ENCODE results near the gene NES.

NES gene

DNA sequence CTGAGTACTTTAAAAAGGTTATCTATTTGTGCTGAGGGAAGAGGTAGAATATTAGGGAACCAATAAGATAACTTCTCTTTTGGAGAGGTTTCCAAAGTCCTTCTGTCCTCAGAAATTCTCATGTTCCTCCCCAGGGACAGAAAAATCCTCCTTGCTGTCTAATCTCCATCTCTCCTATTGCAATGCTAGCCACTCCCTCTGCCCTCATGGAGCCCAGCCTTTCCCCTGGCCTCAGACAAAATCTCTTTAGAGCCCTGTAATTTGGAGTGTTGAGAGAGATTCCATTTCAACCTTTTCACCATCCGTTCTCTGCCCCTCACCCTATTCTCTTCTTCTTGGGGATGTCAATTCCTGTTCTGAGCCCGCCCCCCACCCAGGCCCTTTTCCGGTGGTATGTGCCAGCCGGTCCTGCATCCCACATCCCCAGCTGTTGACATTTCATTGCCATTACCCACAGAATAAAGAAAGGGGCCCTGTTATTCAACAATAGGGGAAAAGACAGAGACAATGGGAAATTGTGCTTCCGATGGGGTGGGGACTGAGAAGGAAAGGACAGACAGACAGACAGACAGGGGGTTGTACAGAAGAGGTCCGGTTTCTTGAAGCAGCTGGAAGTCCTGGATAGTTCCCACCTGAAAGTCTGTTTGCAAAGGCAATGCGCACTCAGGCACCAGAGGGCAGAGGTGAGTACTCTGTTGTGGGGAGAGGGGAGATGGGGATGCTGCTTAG, 58.2 kb downstream of the NES start, which contains the start of gene HAPLN2:
Gene HAPLN2, plus strand, starts transcription at position 563 of the 729 bp plus-strand sequence. CDS start 4,076 bp downstream, outside the sequence.
- Histone ChIP-seq H3K9ac (ENCODE audit: low read depth, low read length, poor library complexity) (peak within 1 kb of the TSS; percentile 6), H3K4ac (ENCODE audit: low read length) (no peak within 1 kb of the TSS), H2BK12ac (ENCODE audit: low read length) (no peak within 1 kb of the TSS), H2AFZ (ENCODE audit: low read length) (no peak within 1 kb of the TSS), H2AK5ac (ENCODE audit: low read depth, low read length) (no peak within 1 kb of the TSS), H3K14ac (ENCODE audit: low read length) (no peak within 1 kb of the TSS), H3K36me3 (replicated peaks in 1 of 2; ENCODE audit: control insufficient read depth in 2 of 2, insufficient read depth in 2 of 2, low read length in 2 of 2) (no peaks in the 10 kb centered on the region), H3K27me3 (ENCODE audit: control insufficient read depth in 3 of 3, insufficient read depth in 3 of 3, low read depth in 1 of 3, low read length in 3 of 3) (peaks cover 8 to 64% (median 38%) of the 10 kb centered on the region in 3 experiments), H3K4me2 (ENCODE audit: insufficient read depth, low read length, poor library complexity, severe bottlenecking) (no peak within 1 kb of the TSS), H2BK5ac (ENCODE audit: low read length) (no peak within 1 kb of the TSS), H3K9me3 (replicated peaks in 1 of 2; ENCODE audit: control insufficient read depth in 2 of 2, insufficient read depth in 1 of 2, low read depth in 1 of 2, low read length in 2 of 2) (peaks cover 0 to 4% of the 10 kb centered on the region in 2 donors), H3K27ac (replicated peaks; ENCODE audit: low read length) (no peak within 1 kb of the TSS), H3K18ac (ENCODE audit: low read length) (no peak within 1 kb of the TSS), H4K91ac (ENCODE audit: low read depth, low read length, poor library complexity) (no peak within 1 kb of the TSS), H3K4me1 (ENCODE audit: control insufficient read depth in 2 of 2, insufficient read depth in 1 of 2, low read depth in 1 of 2, low read length in 2 of 2) (peaks cover 0 to 2% of the 10 kb centered on the region in 2 donors), H4K8ac (ENCODE audit: low read depth, low read length) (no peak within 1 kb of the TSS), H3K79me1 (ENCODE audit: low read depth, low read length) (no peaks in the 10 kb centered on the region), H3K4me3 (ENCODE audit: low read length in 2 of 2) (no peak within 1 kb of the TSS), H2BK15ac (ENCODE audit: low read length) (no peak within 1 kb of the TSS), H2BK120ac (ENCODE audit: low read depth, low read length) (no peak within 1 kb of the TSS), H3K23ac (ENCODE audit: low read depth, low read length, poor library complexity) (no peak within 1 kb of the TSS)
- no CpG with 5 or more reads among the region's 7 CpGs for WGBS, 2 donors (ENCODE audit: extremely low coverage in 2 of 2, insufficient read length in 2 of 2, insufficient replicate concordance in 1 of 2)
- no peak for DNase-seq (ENCODE audit: low spot score)

All from neuronal stem cell (in vitro differentiated cells).